NCI-H345 treated with DMSO at 0.1 percent for 48 hours (cell line): ENCODE measurements around the gene ANXA11.

Experiments
- DNase-seq: peaks from one replicate; lab custom pipeline; 2025; ENCODE audit not compliant: unreplicated experiment; lab: John Stamatoyannopoulos, UW

ANXA11 gene

DNA sequence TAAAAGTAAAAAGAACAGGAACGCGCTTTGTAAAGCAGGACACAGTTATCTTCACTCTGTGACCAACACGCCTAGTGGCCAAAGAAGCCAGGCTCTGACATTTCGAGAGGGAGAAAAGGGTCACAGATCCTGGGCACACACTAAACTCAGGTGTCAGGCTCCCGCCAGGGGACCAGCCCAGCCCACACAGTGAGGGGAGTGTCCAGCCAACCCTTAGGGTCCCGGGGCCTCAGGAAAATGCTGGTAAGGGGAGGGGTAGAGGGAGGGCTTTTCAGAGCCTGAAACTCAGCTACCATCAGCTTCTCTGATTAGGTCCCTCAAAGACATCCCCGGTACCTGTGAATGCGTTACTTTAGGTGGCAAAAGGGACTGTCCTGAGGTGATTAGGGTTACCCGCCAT lies 16.6 kb downstream of the ANXA11 start:
- DNase-seq: no peak

DNA sequence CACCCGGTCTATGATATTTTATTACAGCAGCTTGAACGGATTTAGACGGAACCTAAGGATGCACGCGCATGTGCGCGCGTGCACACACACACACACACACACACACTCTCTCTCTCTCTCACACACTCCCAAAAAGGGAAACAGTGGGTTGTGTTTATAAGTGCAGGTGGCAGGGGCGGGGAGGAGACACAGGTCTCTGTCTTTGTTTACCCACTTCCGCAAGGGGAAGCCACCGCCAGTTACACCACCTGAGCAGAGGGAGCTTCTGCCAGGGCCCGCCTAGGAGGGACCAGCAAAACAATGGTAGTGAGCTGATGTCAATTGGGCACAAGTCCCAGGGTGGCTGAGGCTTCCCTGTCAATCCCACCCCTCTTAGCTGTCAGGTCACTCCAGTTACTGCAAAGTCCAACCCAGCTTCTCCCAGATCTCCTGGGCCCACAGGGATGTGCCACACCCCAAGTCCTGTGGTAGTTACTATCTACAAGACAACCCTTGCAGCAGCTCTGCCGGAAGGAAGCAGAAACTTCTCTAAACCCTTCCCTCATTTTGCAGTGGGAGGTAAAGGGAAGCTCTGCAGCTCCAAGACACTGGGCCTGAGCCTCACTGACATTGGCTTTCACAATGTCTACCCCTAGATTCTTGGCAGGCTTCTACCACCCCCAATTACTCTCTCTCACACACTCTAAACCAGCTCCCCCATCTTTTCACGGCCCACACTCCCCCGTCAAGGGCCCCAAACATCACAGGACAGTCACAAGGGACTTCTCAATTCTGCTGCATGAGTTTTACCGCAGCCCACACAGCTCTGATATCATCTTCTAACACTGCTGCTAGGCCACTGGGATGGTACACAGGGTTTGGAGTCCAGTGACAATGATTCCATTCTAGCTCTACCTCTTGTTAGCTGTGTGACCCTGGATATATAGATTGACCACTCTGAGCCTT lies 17.6 kb downstream of the ANXA11 start:
- peak; percentile 38 for DNase-seq

DNA sequence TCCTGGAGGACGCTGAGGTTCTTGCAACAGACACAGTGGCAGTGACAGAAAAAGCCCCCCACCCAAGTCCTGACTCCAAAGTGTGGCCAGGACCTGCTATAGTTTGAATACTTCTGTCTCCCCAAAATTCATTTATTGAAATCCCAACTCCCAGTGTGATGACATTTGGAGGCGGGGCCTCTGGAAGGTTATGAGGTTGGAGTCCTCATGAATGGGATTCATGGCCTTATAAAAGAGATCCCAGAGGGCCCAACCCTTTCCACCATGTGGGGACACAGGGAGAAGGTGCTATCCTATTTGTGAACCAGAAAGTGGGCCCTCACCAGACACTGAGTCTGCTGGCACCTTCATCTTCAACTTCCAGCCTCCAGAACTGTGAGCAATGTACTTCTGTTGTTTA lies 18.3 kb downstream of the ANXA11 start:
- no peak for DNase-seq

DNA sequence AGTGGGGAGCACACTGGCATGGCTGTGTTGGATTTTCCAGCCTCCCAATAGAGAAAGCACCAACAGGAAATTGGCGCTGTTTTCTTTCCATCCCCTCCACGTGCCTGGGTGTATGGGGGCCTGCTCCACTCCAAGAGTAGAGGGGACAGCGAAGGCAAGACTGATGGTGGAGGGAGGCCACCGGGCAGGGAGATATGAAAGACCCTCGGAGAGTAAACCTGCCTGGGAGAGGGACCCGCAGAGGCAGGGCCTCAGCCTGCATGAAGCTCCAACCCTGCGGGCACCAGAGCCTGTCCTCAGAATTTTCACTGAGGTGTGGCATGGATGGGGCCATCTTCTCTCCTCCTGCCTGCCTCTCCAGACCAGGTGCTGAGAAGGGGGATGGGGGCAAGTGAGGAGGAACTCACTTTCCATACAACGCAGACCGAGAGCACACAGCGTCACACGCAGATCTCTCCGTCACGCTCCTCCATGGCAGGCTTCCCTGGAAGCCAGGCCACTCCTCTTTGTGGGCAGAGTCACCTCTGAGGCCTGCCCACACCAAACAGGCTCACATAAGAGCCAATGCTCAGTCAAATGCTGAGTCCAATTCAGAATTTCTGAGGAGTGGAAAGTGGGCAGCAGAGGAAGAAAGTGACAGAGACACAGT lies 18.8 kb downstream of the ANXA11 start:
- DNase-seq: no peak

DNA sequence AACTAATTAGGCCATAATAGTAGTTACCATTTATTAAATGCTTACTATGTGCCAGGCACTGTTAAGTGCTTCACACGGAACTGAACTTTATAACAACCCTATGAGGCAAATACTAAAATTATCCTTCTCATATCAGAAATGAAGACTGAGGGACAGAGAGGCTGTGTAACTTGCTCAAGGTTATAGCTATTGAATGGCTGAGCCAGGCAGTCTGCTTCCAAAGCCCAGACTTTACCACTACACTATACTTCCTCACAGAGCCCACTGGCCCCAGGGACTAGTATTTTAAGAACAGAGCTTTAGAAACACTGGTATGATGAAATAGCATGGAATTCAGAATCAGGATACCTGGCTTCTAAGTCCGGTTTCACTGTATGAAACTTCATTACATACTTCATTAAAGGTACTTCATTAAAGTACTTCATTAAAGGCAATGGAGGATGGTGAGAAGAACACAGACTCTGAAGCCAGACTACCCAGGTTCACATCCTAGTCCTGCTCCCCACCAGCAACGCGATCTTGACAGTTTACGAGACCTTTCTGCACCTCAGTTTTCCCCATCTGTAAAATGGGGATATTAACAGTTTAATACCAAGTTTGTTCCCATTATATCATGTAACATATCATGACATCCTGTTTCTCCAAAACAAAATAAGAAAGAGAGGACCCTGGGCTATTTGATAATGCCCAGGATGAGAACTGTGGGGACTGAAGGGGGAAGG lies 19.6 kb downstream of the ANXA11 start:
- DNase-seq: no peak

DNA sequence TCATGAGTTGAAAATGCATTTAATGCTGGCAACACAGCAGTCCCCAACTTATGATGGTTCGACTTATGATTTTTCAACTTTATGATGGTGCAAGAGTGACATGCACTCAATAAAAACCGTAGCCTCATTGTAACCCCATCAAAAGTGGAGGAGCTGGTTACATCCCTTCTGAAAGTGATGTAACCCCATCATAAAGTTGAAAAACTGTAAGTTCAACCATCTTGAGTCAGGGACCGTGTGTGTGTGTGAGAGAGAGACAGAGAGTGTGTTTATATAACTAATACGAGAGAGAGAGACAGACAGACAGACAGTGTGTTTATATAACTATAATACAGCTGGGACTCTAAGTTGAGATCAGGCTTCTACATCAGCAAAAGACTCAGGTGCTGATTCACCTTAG lies 21.0 kb downstream of the ANXA11 start:
- no peak for DNase-seq

DNA sequence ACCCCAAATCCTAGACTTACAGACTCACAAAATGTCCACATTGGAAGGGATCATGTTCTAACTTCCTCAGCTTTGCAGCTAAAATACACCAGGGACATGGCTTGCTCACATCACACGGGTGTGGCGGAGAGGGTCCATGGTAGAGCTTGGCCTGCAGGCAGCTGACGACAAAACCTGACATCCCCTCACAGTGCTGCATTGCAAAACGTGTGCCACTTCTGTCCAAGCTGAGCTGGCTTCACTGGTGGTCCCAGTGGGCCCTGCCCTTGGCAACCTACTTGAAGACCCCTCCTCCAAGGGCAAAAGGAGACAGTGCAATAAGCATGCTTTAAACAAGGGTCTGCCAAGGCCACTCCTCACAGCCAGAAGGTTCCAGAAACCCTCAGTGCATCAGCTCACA lies 21.9 kb downstream of the ANXA11 start:
- DNase-seq: no peak

DNA sequence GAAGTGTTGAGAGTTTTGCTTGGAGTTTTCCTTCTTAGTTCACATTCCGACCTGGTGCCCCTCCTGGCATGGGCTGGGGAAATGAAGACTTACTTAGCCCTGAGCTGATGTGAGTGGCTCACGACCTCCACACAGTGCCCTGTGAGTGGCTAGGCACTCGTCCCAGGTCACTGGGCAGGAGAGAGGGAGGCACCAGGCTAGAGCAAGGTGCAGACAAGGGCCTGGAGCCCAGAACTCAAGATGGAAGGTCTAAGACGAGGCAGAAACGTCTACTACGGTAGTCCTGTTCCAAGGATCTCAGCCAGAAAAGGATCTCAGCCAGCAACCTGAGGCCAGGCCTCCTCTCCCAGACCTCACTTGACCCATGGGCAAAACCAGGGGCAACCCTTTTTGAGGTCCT lies 22.4 kb downstream of the ANXA11 start:
- no peak for DNase-seq

DNA sequence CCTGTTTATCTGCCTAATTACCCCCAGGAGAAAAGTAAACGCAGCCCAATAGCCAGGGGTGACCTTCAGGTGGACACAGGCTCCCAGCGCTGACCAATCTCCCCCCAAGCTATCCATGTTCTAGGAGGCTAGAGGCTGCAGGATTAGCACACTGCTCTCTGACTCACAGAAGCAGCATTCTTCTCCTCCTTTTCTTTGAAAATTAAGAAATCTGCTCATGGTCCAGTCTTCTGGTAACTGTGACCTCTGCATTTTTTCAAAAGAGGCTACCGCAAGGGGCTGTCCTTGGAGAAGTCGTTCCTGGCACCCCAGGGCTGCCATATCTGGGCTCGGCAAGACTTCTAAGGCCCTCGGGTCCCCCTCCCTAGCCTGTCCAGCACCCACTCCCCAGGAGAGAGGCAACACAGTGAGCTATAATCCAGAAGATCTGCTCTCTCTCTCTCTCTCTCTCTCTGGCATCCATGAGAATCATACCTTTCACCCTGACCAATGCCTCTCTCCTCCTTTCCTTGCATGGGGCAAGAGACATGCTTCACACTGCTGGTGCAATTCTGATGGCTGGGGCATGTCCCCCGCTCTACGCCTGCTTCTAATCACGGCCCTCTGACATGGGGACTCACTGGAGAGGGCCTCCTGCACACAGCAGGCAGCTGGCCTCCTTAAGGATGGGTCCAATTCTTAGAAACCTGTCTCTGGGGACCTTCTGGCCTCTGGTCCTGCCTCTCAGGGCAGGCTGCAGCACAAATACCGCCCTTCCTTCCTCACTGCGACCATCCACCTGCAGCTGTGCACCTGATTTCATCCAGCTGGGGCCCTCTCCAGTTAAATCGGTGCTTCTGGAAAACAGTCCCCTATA lies 27.3 kb downstream of the ANXA11 start:
- DNase-seq: no peak

DNA sequence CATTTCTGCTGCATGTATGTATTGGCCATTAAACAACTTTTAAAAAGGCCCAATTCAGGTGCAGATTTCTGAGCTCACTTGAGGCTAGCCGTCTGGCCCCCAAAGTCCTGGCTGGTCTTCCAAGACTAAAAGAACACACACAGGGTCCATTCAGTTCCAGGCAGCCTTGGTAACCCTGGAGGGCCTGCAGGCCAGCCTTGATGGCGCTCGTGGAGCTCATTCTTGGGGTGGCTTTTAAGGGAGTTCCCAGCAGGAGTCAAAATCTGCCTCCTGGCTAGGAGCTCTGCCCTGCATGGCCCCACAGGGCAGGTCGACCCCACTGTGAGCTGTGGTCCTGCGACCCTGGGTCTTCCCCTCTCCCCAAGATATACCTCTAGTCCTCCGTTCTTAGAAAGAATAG lies 28.8 kb downstream of the ANXA11 start:
- no peak for DNase-seq

DNA sequence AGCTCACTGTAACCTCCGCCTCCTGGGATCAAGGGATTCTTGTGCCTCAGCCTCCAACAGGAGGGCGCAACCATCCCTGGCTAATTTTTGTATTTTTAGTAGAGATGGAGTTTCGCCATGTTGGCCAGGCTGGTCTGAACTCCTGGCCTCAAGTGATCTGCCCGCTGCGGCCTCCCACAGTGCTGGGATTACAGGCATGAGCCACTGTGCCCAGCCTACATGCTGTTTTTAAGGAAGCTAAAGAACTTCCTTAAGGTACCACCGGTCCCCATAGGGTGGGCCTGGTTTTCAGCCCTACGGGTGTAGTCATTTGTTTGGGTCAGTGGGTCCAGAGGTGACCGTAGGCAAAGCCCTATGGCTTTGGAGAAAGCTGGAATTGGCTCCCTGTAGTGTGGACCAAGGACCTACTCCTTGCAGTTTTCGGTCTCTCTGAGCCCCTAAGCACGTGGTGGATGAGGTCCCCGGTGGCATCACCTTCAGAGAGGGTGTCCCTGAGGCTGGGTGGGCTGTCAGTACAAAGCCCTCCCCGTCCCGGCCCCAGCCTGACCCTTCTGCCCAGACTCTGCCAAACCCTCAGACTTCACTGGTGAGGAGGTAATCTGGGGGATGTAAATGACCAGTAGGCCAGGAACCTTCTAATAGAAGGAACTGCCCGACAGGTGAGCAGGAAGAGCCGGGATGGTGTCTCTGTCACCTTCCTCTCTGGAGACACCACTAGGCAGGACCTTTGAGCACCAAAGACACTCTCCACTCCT lies 30.5 kb downstream of the ANXA11 start:
- DNase-seq: no peak

DNA sequence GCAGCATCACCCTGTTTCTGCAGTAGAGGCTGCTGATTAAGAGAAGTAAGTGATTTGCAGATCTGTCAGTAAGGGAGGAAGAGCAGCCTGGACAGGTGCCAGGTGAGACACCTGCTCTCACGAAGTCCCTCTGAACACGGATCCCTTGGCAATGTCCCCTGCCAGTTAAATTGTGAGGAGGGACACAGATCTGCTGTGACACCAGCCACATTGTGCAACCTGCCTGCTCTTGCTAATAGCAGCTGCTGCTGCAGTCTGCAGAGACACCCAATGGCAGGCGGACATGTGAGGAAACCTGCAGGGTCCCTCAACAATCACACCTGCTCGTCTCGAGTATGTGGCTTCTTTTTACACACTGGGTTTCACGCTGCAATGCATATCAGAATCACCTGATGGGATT lies 31.9 kb downstream of the ANXA11 start:
- peak; percentile 72 for DNase-seq

DNA sequence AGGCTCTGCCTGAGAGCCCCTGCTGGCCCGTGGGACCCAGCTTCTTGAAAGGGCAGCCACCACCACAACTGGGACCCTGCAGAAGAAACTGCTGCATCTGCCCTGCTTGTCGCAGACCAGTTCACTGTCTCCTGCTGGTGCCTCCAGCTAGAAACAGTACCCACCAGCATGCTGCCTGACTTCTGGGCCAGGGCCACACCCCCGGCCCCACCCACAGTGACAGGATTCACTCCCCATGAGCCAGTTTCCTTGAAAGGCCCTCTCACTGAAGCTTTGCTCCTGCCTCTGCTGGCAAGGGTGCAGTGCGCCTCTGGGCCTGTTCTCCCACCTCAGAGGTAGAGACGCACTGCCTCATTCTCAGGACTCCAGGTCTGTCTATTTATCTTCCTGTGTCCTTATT lies 32.4 kb downstream of the ANXA11 start:
- peak; percentile 35 for DNase-seq

DNA sequence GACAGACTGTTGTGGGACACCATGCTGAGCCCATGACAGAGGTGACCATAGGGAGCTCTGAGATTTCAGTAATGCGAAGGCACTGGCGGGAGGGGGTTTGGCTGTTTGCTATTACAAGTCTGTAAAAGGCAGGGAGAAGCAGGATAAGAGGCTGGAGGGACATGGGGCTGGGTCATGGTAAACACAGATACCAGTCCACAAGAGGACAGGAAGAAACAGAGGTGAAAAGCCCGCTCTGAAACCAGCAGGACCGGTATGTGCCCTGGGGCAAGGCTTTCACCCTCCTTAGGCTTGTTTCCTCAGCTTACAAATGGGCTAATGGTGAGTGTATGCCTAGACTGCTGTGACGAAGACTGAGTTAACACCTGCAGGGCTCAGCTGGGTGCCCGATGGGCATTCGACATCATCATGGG lies 34.1 kb downstream of the ANXA11 start:
- DNase-seq: no peak

DNA sequence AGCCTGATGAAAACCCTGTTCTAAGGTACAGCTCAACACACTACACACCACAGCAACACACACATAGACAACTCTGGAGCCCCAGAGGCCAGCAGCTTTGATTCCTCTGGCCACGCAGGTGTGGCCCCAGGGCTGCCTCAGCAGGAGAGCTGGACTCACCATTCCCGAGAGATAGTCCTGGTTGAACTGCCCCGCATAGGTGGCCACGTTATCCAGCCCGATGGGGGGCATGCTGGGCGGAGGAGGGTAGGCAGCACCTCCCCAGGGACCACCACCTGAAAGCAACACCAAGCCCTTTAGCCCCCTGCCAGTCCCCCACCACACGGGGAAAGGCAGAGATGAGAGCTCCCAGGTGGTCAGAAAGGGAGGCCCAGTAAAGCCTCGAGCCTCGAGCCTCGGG lies 34.7 kb downstream of the ANXA11 start:
- no peak for DNase-seq

DNA sequence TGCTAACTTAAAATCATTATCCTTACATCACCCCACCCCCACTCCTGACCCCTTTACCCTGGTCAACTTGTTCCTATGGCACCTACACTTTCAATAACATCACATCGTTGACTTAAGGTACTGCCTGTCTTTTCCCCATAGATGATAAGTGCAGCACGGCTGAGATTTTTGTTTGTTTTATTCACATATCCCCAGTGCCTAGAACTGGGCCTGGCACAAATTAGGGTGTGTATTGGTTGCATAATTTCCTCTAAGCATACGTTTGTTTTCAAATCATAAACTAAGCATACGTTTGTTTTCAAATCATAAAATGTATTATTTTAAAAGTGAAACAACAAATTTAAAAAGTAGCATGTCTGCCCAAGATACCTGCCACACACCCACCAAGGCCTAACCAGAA lies 35.3 kb downstream of the ANXA11 start:
- no peak for DNase-seq

DNA sequence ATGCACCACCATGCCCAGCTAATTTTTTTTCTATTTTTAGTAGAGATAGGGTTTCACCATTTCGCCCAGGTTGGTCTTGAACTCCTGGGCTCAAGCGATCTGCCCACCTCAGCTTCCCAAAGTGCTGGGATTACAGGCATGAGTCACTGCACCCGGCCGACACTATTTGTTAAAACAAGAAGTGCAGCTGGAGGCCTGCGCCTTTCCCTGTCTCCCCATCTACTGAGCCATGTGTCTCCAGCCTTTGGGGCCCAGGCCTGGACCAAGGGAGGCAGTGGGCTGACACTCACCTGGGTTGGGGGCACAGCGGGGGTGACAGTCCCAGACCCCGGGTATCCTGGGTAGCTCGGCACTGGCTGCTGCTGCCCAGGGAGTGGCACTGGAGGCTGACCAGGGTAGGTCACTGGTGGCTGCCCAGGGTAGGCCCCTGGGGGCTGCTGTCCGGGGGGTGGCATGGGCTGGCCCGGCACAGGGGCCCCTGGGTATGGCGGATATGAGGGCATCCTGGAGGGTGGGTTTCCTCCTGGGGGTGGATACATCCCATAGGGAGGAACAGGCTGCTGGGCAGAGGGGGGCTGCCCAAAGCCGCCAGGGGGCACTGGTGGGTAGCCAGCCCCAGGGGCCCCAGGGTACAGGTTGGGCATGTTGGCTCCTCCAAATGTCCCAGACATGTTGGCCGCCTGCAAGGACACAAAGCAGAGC lies 36.5 kb downstream of the ANXA11 start:
- DNase-seq: no peak

DNA sequence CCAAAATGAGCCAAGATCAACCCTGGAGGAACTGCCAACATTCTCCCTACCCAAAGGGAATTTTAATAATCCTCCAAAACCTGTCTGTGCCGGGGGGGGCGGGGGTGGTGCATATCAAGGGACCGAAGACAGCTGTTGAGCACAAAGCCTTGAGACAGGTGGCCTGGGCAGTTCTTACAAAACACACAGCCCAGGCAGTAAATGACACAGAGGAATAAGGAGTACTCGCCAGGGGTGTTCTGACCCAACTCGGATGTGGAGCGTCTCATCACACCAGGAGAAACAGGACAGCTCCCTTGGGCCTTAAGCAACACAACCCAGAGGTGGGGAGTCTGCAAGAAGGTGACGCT lies 37.2 kb downstream of the ANXA11 start:
- no peak for DNase-seq

DNA sequence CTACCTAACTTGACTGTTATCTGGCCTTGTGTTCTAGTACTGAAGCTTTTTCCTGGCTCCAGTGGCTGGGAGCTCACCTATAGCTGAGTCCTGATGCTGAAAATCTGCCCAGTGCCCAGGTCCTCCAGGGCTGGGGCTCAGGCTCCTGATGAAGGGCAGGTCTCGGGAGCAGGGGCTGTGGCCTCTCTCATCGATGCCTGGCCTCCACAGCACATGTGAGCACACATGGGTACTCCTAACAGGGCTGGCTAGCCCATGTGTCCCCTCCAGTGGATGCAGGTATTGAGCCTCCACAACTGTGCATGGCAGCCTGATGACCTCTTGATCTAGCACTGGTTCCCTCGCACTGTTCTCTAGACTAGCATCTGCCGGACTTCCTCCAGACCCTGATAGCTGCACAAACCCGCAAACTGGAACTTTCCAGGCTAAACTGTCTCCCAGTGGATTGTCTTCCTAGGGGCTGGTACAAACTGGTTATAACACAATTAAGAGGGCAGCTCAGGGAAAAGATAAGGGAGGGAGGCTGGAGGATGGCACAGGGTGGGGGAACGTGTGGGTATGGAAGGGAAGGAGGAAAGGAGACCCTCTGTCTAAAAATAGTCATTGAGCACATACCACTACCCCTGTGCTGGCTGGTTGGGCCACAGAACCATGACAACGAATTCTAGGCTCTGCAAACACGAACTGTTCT lies 37.7 kb downstream of the ANXA11 start:
- DNase-seq: no peak
